Parathyroid adenoma (tissue), 2 donors: ENCODE measurements around the gene SNX6.
"Not testable (repeated sequence)": the region's sequence is repeated elsewhere in the genome, so short reads cannot be mapped to it uniquely, and the experiment has no call there.

Source experiments
- H2AFZ ChIP-seq: fragments of 300-600 bp; sonication (generic); one replicate; pipeline ENCODE4 v1.7.0; 2017; ENCODE audit warnings: antibody characterized with exemption, mild to moderate bottlenecking
- H3K27ac ChIP-seq: fragments of 300-600 bp; sonication (generic); one replicate; pipeline ENCODE4 v1.7.0; 2017
- H3K27me3 ChIP-seq: fragments of 300-600 bp; sonication (generic); one replicate; pipeline ENCODE4 v1.7.0; 2017; ENCODE audit warnings: low read length; ENCODE audit not compliant: control insufficient read depth, insufficient read depth
- H3K36me3 ChIP-seq: fragments of 300-600 bp; sonication (generic); one replicate; pipeline ENCODE4 v1.7.0; 2017; ENCODE audit warnings: low read length; ENCODE audit not compliant: control insufficient read depth, insufficient read depth
- H3K4me1 ChIP-seq: fragments of 300-600 bp; sonication (generic); one replicate; pipeline ENCODE4 v1.7.0; 2017; ENCODE audit warnings: control low read depth
- H3K4me2 ChIP-seq: fragments of 300-600 bp; sonication (generic); one replicate; pipeline ENCODE4 v1.7.0; 2017; ENCODE audit warnings: low read length
- H3K4me3 ChIP-seq: fragments of 300-600 bp; sonication (generic); one replicate; pipeline ENCODE4 v1.7.0; 2017; ENCODE audit warnings: low read depth, low read length
- H3K79me2 ChIP-seq: fragments of 300-600 bp; sonication (generic); one replicate; pipeline ENCODE4 v1.7.0; 2017; ENCODE audit warnings: control low read depth
- H3K9ac ChIP-seq: fragments of 300-600 bp; sonication (generic); one replicate; pipeline ENCODE4 v1.7.0; 2017; ENCODE audit warnings: mild to moderate bottlenecking
- H3K9me3 ChIP-seq: fragments of 300-600 bp; sonication (generic); one replicate; pipeline ENCODE4 v1.7.0; 2017; ENCODE audit warnings: low read length; ENCODE audit not compliant: control insufficient read depth
- CTCF ChIP-seq: fragments of 300-600 bp; sonication (generic); IDR thresholded peaks from one replicate; pipeline ENCODE4 v1.7.0; 2017; ENCODE audit warnings: antibody characterized with exemption, mild to moderate bottlenecking
- donor health status: primary hyperparathyroidism.

The SNX6 gene

GRCh38 chr14:34665785-34666435 is 36.0 kb upstream of the SNX6 start:
- peak overlapping the region; percentile 52 for H3K4me2 ChIP-seq
- H3K4me1 ChIP-seq: peaks cover 18% of the 10 kb centered on the region
- H3K36me3 ChIP-seq: no peaks in the 10 kb centered on the region
- peak overlapping the region; percentile 82 for H2AFZ ChIP-seq
- H3K27me3 ChIP-seq: no peaks in the 10 kb centered on the region
- no peaks in the 10 kb centered on the region for H3K79me2 ChIP-seq
- H3K9me3 ChIP-seq: no peaks in the 10 kb centered on the region
- H3K4me3 ChIP-seq: peak overlapping the region; percentile 6
- peak overlapping the region; percentile 72 for H3K27ac ChIP-seq
- TF ChIP-seq CTCF: no peak
- no peak overlapping the region for H3K9ac ChIP-seq

GRCh38 chr14:34662561-34663088 is 32.7 kb upstream of the SNX6 start:
- Histone ChIP-seq H3K27me3 (no peaks in the 10 kb centered on the region), H3K4me2 (no peak overlapping the region), H3K9ac (no peak overlapping the region), H3K36me3 (no peaks in the 10 kb centered on the region), H3K27ac (no peak overlapping the region), H3K79me2 (no peaks in the 10 kb centered on the region), H3K4me1 (peaks cover 23% of the 10 kb centered on the region), H3K9me3 (no peaks in the 10 kb centered on the region), H3K4me3 (no peak overlapping the region), H2AFZ (no peak overlapping the region)
- no peak for TF ChIP-seq CTCF

GRCh38 chr14:34660796-34661195 is 30.8 kb upstream of the SNX6 start:
- Histone ChIP-seq H2AFZ (no peak overlapping the region), H3K9ac (no peak overlapping the region), H3K4me3 (no peak overlapping the region), H3K4me2 (no peak overlapping the region), H3K79me2 (no peaks in the 10 kb centered on the region), H3K4me1 (peaks cover 17% of the 10 kb centered on the region), H3K27ac (no peak overlapping the region), H3K27me3 (no peaks in the 10 kb centered on the region), H3K36me3 (no peaks in the 10 kb centered on the region), H3K9me3 (no peaks in the 10 kb centered on the region)
- TF ChIP-seq CTCF: no peak

GRCh38 chr14:34655959-34656358 is 26.0 kb upstream of the SNX6 start:
- Histone ChIP-seq H3K4me2 (no peak overlapping the region), H3K27ac (no peak overlapping the region)

GRCh38 chr14:34653073-34653472 is 23.1 kb upstream of the SNX6 start:
- H2AFZ ChIP-seq, H3K4me3 ChIP-seq, H3K9me3 ChIP-seq, H3K4me1 ChIP-seq, H3K79me2 ChIP-seq, H3K9ac ChIP-seq, H3K4me2 ChIP-seq, H3K27ac ChIP-seq, H3K27me3 ChIP-seq, H3K36me3 ChIP-seq: not testable (repeated sequence)

More at GRCh38 chr14:34655959-34656358, 26.0 kb upstream of the SNX6 start:
- Histone ChIP-seq H3K79me2 (no peaks in the 10 kb centered on the region), H3K4me1 (peaks cover 10% of the 10 kb centered on the region), H3K27me3 (no peaks in the 10 kb centered on the region), H3K9ac (no peak overlapping the region), H3K4me3 (no peak overlapping the region), H3K36me3 (no peaks in the 10 kb centered on the region), H3K9me3 (no peaks in the 10 kb centered on the region), H2AFZ (no peak overlapping the region)
- no peak for TF ChIP-seq CTCF

- H3K27me3 ChIP-seq, H3K4me1 ChIP-seq, H3K36me3 ChIP-seq, H3K4me3 ChIP-seq, H3K9me3 ChIP-seq, H3K9ac ChIP-seq, H3K79me2 ChIP-seq, H3K4me2 ChIP-seq, H3K27ac ChIP-seq, H2AFZ ChIP-seq: not testable (repeated sequence)
Observed at GRCh38 chr14:34652348-34652747, 22.4 kb upstream of the SNX6 start.
